ENCODE results near the gene FAM83D.

Gene FAM83D

DNA sequence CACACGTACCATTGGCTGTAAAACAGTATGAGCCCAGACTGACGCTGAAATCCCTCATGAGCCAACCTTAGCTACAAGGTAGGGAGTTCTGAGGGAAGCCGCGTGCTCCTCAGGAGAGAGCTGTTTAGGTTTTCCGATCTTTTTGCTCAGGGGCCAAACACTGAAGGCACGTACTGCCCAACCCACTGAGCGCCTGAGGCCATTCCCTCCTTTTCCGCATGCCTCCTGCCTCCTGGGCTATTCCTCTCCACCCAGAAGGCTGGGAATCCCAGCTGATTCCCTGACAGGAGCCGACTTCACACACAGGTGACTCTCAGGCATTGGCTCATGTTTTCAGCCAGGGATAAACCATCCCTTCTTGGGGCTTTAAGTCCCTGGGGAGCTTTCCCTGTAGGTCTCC, 5.4 kb upstream of the FAM83D start:
- Histone ChIP-seq H3K4me2 (ENCODE audit: low read length) (no peak overlapping the region), H3K36me3 (replicated peaks; ENCODE audit: low read depth, low read length) (peaks cover 67% of the 10 kb centered on the region), H4K20me1 (ENCODE audit: insufficient read depth, low read length) (peaks cover 19% of the 10 kb centered on the region), H3K27me3 (ENCODE audit: low read depth, low read length) (no peaks in the 10 kb centered on the region), H3K27ac (ENCODE audit: low read length) (no peak overlapping the region), H3K9me3 (ENCODE audit: insufficient read depth, low read length) (no peaks in the 10 kb centered on the region), H3K9ac (ENCODE audit: low read length) (no peak overlapping the region), H3K79me2 (ENCODE audit: low read length) (peaks cover 1% of the 10 kb centered on the region; the same call in 1 of the 2 replicates), H3K4me3 (ENCODE audit: low read length) (no peak overlapping the region), H3K4me1 (ENCODE audit: low read length) (peaks cover 4% of the 10 kb centered on the region), H2AFZ (ENCODE audit: low read depth, low read length) (no peak overlapping the region)
- no peak for TF ChIP-seq EZH2phosphoT487 (IDR thresholded peaks at IDR 0.05; ENCODE audit: low read depth)
- TF ChIP-seq, protein P1, sequence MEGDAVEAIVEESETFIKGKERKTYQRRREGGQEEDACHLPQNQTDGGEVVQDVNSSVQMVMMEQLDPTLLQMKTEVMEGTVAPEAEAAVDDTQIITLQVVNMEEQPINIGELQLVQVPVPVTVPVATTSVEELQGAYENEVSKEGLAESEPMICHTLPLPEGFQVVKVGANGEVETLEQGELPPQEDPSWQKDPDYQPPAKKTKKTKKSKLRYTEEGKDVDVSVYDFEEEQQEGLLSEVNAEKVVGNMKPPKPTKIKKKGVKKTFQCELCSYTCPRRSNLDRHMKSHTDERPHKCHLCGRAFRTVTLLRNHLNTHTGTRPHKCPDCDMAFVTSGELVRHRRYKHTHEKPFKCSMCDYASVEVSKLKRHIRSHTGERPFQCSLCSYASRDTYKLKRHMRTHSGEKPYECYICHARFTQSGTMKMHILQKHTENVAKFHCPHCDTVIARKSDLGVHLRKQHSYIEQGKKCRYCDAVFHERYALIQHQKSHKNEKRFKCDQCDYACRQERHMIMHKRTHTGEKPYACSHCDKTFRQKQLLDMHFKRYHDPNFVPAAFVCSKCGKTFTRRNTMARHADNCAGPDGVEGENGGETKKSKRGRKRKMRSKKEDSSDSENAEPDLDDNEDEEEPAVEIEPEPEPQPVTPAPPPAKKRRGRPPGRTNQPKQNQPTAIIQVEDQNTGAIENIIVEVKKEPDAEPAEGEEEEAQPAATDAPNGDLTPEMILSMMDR (IDR thresholded peaks at IDR 0.05; ENCODE audit: low read depth, low read length) = no peak

DNA sequence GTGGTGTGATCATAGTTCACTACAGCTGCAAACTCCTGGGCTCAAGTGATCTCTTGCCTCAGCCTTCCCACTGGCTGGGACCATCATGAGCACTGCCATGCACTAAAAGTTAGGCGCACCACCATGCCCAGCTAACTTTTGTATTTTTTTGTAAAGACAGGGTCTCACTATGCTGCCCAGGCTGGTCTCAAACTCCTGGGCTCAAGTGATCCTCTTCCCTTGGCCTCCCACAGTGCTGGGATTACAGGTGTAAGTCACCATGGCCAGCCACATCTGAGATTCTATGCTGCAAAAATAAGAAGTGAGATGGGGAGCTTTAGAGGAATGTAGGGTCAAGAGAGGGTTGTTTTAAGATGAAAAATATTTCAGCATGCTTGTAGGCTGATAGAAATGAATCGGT, 1.5 kb upstream of the FAM83D start:
- H4K20me1 ChIP-seq (ENCODE audit: insufficient read depth, low read length) = peaks cover 32% of the 10 kb centered on the region
- peaks cover 24% of the 10 kb centered on the region for H3K4me1 ChIP-seq (ENCODE audit: low read length)
- peaks cover 55% of the 10 kb centered on the region for H3K36me3 ChIP-seq (replicated peaks; ENCODE audit: low read depth, low read length)
- H3K4me3 ChIP-seq (ENCODE audit: low read length) = no peak overlapping the region
- H3K9ac ChIP-seq (ENCODE audit: low read length) = no peak overlapping the region
- H2AFZ ChIP-seq (ENCODE audit: low read depth, low read length) = no peak overlapping the region
- H3K27ac ChIP-seq (ENCODE audit: low read length) = no peak overlapping the region
- peaks cover 36% of the 10 kb centered on the region for H3K79me2 ChIP-seq (ENCODE audit: low read length)
- no peak overlapping the region for H3K4me2 ChIP-seq (ENCODE audit: low read length)
- TF ChIP-seq, protein P1 (IDR thresholded peaks at IDR 0.05; ENCODE audit: low read depth, low read length) = no peak
- TF ChIP-seq EZH2phosphoT487 (IDR thresholded peaks at IDR 0.05; ENCODE audit: low read depth) = no peak
- H3K9me3 ChIP-seq (ENCODE audit: insufficient read depth, low read length) = no peaks in the 10 kb centered on the region
- H3K27me3 ChIP-seq (ENCODE audit: low read depth, low read length) = no peaks in the 10 kb centered on the region

DNA sequence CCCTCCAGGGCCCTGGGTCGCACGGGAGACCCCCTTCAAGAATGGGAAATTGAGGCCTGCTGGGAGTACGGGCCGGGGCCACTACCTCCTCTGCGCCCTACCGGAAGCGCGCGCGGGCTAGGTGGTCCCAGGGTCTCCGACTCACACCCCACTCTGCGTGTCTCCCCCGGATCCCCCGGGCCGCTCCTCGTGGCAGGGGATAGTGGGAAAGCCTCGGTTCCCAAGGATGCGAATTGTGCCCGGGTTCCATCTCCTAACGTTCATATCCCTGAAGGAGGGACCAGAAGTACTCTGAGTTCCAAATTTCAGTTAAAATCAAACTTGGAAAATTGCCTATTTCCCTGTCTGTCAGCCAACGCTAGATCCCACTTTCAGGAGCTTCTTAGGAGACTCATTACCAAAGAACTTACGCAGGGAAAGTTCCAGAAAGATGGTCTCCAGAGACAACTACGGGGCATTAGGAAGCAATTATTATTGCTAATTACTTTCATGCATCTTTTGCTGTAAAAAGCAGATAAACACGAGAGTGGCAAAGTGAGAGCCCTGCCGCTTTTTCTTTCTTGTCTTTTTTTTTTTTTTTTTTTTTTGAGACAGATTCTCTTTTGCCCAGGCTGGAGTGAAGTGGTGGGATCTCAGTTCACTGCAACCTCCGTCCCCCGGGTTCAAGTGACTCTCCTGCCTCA, 858 bp downstream of the FAM83D start:
- Histone ChIP-seq H3K4me3 (ENCODE audit: low read length) (peak overlapping the region; percentile 94), H4K20me1 (ENCODE audit: insufficient read depth, low read length) (peaks cover 40% of the 10 kb centered on the region), H3K4me2 (ENCODE audit: low read length) (peak overlapping the region; percentile 93), H3K9ac (ENCODE audit: low read length) (peak overlapping the region; percentile 91), H3K27me3 (ENCODE audit: low read depth, low read length) (no peaks in the 10 kb centered on the region), H3K36me3 (replicated peaks; ENCODE audit: low read depth, low read length) (peaks cover 43% of the 10 kb centered on the region), H2AFZ (ENCODE audit: low read depth, low read length) (0 out of 2 replicates have a peak overlapping the region, but pooled peaks have one; percentile 0), H3K9me3 (ENCODE audit: insufficient read depth, low read length) (no peaks in the 10 kb centered on the region), H3K27ac (ENCODE audit: low read length) (peak overlapping the region; percentile 58), H3K79me2 (ENCODE audit: low read length) (peaks cover 59% of the 10 kb centered on the region), H3K4me1 (ENCODE audit: low read length) (peaks cover 42% of the 10 kb centered on the region)
- TF ChIP-seq, protein P1 (IDR thresholded peaks at IDR 0.05; ENCODE audit: low read depth, low read length) = no peak
- no peak for TF ChIP-seq EZH2phosphoT487 (IDR thresholded peaks at IDR 0.05; ENCODE audit: low read depth)

DNA sequence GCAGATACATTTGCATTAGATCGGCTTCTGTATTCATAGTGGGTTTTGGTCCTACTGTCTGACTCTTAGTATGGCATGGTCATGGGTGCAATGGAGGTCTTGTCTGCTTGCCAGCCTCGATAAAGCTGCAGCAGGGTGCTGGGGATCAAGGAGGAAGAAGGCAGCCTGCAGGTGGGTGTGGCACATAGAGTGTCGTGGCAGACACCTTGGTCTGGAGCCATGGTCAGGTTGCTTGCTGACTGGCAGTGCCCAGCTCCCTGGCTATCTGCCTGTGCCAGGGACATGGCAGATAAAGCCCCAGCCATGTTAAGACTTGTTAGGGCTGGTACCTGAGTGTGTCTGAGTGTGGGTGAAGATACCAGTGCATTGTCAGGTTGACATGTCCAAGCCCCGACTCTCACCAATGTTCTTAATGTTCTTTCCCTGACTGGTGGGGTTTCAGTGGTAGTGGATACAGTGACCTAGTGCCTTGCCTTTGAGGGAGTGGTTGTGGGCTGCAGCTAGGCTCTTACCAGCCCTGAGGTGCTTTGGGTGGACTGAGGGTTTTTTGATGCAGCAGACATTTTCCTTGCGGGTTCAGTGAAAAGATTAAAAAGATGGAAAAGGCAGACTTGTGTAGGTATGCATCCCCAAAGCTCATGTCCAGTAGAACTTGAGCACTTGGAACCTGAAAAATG, 1.8 kb downstream of the FAM83D start:
- H3K4me3 ChIP-seq (ENCODE audit: low read length) = peak overlapping the region; percentile 94
- H4K20me1 ChIP-seq (ENCODE audit: insufficient read depth, low read length) = peaks cover 49% of the 10 kb centered on the region
- peak overlapping the region; percentile 93 for H3K4me2 ChIP-seq (ENCODE audit: low read length)
- H3K36me3 ChIP-seq (replicated peaks; ENCODE audit: low read depth, low read length) = peaks cover 41% of the 10 kb centered on the region
- H3K27ac ChIP-seq (ENCODE audit: low read length) = 0 out of 2 replicates have a peak overlapping the region, but pooled peaks have one; percentile 8
- no peaks in the 10 kb centered on the region for H3K27me3 ChIP-seq (ENCODE audit: low read depth, low read length)
- H3K79me2 ChIP-seq (ENCODE audit: low read length) = peaks cover 69% of the 10 kb centered on the region
- TF ChIP-seq, protein P1 (IDR thresholded peaks at IDR 0.05; ENCODE audit: low read depth, low read length) = no peak
- no peak for TF ChIP-seq EZH2phosphoT487 (IDR thresholded peaks at IDR 0.05; ENCODE audit: low read depth)
- H3K4me1 ChIP-seq (ENCODE audit: low read length) = peaks cover 51% of the 10 kb centered on the region
- H2AFZ ChIP-seq (ENCODE audit: low read depth, low read length) = no peak overlapping the region
- H3K9me3 ChIP-seq (ENCODE audit: insufficient read depth, low read length) = no peaks in the 10 kb centered on the region
- H3K9ac ChIP-seq (ENCODE audit: low read length) = peak overlapping the region; percentile 91

Data from OCI-LY3 (cell line).